Smooth muscle cell (in vitro differentiated cells): ENCODE results near the gene TTC28. TPM values are rescaled to one million over a fixed set of nuclear protein-coding genes. Genes with fewer than 3 reads are reported as not detected.

Source experiments
- DNase-seq: peaks from one replicate; lab custom pipeline; 2025; ENCODE audit not compliant: unreplicated experiment; lab: John Stamatoyannopoulos, UW
- H2AFZ ChIP-seq: fragments of 200-600 bp; sonication (generic); 2 replicates; pipeline ENCODE4 v1.6.0; 2016; ENCODE audit warnings: antibody characterized with exemption, low read depth, mild to moderate bottlenecking
- H3F3A ChIP-seq: fragments of 200-600 bp; sonication (generic); 2 replicates; pipeline ENCODE4 v1.6.0; 2017; ENCODE audit warnings: antibody characterized with exemption, low read depth
- H3K27ac ChIP-seq: fragments of 200-600 bp; sonication (generic); 2 replicates; pipeline ENCODE4 v1.5.1; 2016; ENCODE audit warnings: low read depth, mild to moderate bottlenecking
- H3K27me3 ChIP-seq: fragments of 200-600 bp; sonication (generic); 2 replicates; pipeline ENCODE4 v1.6.1; 2016; ENCODE audit warnings: low read depth, mild to moderate bottlenecking
- H3K36me3 ChIP-seq: fragments of 200-600 bp; sonication (generic); 2 replicates; pipeline ENCODE4 v1.5.1; 2016; ENCODE audit warnings: low read depth
- H3K4me1 ChIP-seq: fragments of 200-600 bp; sonication (generic); 2 replicates; pipeline ENCODE4 v1.5.1; 2016; ENCODE audit warnings: low read depth
- H3K4me2 ChIP-seq: fragments of 200-600 bp; sonication (generic); 2 replicates; pipeline ENCODE4 v1.6.0; 2016; ENCODE audit warnings: mild to moderate bottlenecking
- H3K4me3 ChIP-seq: fragments of 200-600 bp; sonication (generic); 2 replicates; pipeline ENCODE4 v1.5.1; 2016; ENCODE audit warnings: mild to moderate bottlenecking
- H3K79me2 ChIP-seq: fragments of 200-600 bp; sonication (generic); 2 replicates; pipeline ENCODE4 v1.6.0; 2016; ENCODE audit warnings: low read depth, mild to moderate bottlenecking
- H3K9ac ChIP-seq: fragments of 200-600 bp; sonication (generic); 2 replicates; pipeline ENCODE4 v1.6.0; 2016; ENCODE audit warnings: low read depth
- H3K9me3 ChIP-seq: fragments of 200-600 bp; sonication (generic); replicated peaks from 2 replicates; pipeline ENCODE4 v1.5.1; 2016; ENCODE audit warnings: low read depth
- H4K20me1 ChIP-seq: fragments of 200-600 bp; sonication (generic); 2 replicates; pipeline ENCODE4 v1.6.0; 2016; ENCODE audit warnings: low read depth
- WGBS: methylation state at CpG from one replicate; pipeline ENCODE4 v1.1.7; 2016; ENCODE audit warnings: low lambda C conversion rate; 5-methylcytosine and 5-hydroxymethylcytosine counted together
- polyA plus RNA-seq: library from polyadenylated mRNA; unstranded; fragments of >200 nt; fragmentation: Nextera tagmentation; extraction: Ambion mirVana; gene quantifications from 2 replicates; pipeline ENCODE4 v1.2.1, GENCODE V29; 2016
- total RNA-seq: library from RNA; depleted of rRNA; stranded (reverse); fragments of >200 nt; gene quantifications from 2 replicates; pipeline ENCODE4 v1.2.3, GENCODE V29; 2014
- TF ChIP-seq, protein P1 (sequence below): fragments of 200-600 bp; sonication (generic); IDR thresholded peaks from 2 replicates; pipeline ENCODE4 v1.5.1; 2017; ENCODE audit warnings: borderline replicate concordance, mild to moderate bottlenecking, antibody characterized with exemption; ENCODE audit not compliant: insufficient read depth, poor library complexity, severe bottlenecking

Gene TTC28
- total and polyA plus RNA-seq, 2 experiments from 2014 or later = 6.3 to 17.9 TPM

DNA sequence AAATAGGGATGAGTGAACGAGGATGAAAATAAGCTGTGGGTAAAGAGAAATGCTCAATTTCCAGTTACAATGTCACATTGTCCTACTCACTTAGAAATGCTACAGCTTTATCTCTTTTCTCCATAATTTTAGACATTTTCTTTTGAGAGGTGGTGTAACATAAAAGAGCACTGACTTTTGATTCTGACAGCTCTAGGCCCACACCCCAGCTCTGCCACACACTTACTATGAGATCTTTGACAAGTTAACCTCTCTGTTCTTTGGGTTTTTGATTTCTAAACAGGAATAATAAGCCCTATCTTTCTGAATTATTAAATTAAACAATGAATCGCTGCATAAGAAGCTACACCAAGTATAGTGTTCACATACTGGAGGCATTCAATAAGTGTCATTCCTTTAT, 532.2 kb downstream of the TTC28 start:
- Histone ChIP-seq H3F3A (no peaks in the 10 kb centered on the region), H3K9ac (no peak overlapping the region), H3K36me3 (no peaks in the 10 kb centered on the region), H3K4me1 (peaks cover 5% of the 10 kb centered on the region), H4K20me1 (no peaks in the 10 kb centered on the region), H2AFZ (no peak overlapping the region), H3K27me3 (no peaks in the 10 kb centered on the region), H3K9me3 (no peaks in the 10 kb centered on the region), H3K4me2 (no peak overlapping the region), H3K4me3 (no peak overlapping the region), H3K79me2 (no peaks in the 10 kb centered on the region), H3K27ac (no peak overlapping the region)
- TF ChIP-seq, protein P1, sequence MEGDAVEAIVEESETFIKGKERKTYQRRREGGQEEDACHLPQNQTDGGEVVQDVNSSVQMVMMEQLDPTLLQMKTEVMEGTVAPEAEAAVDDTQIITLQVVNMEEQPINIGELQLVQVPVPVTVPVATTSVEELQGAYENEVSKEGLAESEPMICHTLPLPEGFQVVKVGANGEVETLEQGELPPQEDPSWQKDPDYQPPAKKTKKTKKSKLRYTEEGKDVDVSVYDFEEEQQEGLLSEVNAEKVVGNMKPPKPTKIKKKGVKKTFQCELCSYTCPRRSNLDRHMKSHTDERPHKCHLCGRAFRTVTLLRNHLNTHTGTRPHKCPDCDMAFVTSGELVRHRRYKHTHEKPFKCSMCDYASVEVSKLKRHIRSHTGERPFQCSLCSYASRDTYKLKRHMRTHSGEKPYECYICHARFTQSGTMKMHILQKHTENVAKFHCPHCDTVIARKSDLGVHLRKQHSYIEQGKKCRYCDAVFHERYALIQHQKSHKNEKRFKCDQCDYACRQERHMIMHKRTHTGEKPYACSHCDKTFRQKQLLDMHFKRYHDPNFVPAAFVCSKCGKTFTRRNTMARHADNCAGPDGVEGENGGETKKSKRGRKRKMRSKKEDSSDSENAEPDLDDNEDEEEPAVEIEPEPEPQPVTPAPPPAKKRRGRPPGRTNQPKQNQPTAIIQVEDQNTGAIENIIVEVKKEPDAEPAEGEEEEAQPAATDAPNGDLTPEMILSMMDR = no peak
- no peak for DNase-seq
- WGBS = 93% methylated on average over 2 of the region's 2 CpGs

DNA sequence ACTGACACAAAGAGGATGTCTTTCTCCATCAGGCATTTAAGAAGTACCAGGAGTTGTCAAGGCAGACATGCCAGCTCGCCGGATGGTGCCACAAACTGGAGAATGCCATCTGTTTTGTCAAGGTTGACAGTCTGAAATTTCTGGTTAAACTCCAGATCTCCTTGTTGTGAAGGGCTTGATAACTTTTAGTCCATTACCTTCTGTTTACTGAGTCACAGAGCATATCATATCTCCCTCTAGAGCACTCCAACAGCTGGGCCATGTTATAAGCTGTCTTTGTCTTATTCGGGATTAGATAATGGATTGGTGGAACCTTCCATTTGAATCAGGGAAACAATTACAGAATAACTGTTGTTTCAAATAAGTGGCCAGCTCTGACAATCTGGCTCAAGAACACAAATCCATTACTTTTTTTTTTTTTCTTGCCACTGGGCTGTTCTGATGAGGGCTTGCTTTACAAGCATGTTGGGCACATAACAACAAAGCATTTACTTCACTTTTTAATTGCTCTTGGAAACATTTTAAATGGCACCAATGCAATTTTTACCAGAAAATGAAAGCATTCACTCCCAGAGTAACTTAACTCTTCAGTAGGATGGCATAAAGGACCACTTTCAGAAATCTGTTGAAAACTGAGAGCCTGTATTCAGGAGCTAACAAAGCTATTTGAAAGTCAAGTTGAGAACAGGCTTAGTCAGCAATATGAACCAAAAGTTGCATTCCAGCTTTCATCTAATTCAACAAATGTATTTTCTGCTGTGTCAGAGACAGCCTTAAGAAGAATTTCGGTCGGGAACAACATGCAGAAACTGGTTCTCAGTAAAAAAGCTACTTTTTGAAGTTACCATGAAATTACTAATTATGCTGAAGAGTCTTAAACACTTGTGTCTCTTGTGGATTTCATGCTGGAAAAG, 533.0 kb downstream of the TTC28 start:
- Histone ChIP-seq H3K27me3 (no peaks in the 10 kb centered on the region), H3K36me3 (no peaks in the 10 kb centered on the region), H3F3A (no peaks in the 10 kb centered on the region), H3K9me3 (no peaks in the 10 kb centered on the region), H2AFZ (no peak overlapping the region), H3K4me1 (peaks cover 12% of the 10 kb centered on the region), H3K27ac (no peak overlapping the region), H3K9ac (no peak overlapping the region), H4K20me1 (no peaks in the 10 kb centered on the region), H3K4me2 (peak overlapping the region; percentile 18), H3K79me2 (no peaks in the 10 kb centered on the region), H3K4me3 (no peak overlapping the region)
- WGBS = 76% methylated on average over 5 of the region's 5 CpGs
- TF ChIP-seq, protein P1 = no peak
- no peak for DNase-seq

DNA sequence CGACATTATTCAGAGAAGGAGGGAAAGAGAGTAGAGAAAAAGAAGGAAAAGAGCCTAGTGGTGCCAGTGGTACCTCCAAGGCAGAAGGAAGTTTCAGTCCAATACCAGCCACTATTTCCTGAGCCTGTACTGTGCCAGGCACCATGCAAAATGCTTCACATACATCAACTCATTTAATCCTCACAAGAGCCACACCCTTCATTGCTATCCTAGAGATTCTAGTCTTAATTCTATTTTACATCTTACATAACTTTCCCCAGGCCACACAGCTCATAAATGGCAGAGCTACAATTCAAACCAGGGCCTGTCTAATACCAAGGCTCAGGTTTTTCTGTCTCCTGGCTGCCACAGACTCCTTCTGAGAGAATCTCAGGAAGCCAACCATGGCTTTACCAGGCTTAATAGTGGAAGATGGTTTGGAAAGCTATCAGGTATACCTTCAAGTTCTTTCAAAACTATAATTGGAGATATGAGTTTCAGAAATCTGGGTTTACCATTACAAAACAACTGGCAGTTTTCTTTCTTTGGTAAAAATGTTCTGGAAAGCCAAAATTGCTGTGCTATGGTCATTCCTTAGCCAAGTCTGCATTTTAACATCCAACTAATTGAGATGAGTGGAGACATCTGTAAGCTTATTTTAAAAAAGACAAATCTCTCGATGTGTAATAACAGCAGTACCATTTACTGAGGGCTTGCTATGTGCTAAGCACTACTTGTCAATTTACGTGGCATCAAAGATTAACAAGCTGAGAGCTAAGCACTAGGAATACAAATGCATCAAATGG, 535.5 kb downstream of the TTC28 start:
- TF ChIP-seq, protein P1 = no peak
- no peak overlapping the region for H2AFZ ChIP-seq
- H3K9ac ChIP-seq = no peak overlapping the region
- no peaks in the 10 kb centered on the region for H3K36me3 ChIP-seq
- H3K4me2 ChIP-seq = peak overlapping the region; percentile 30
- no peak for DNase-seq
- H3K27ac ChIP-seq = no peak overlapping the region
- peaks cover 13% of the 10 kb centered on the region for H3F3A ChIP-seq
- no peaks in the 10 kb centered on the region for H4K20me1 ChIP-seq
- no peaks in the 10 kb centered on the region for H3K27me3 ChIP-seq
- 95% methylated on average over 3 of the region's 3 CpGs for WGBS
- peaks cover 30% of the 10 kb centered on the region for H3K4me1 ChIP-seq
- H3K9me3 ChIP-seq = no peaks in the 10 kb centered on the region
- H3K79me2 ChIP-seq = no peaks in the 10 kb centered on the region
- H3K4me3 ChIP-seq = no peak overlapping the region
